ENCODE results near the gene GDF15.
"Not testable (repeated sequence)": the region's sequence is repeated elsewhere in the genome, so short reads cannot be mapped to it uniquely, and the experiment has no call there.

Gene GDF15

DNA sequence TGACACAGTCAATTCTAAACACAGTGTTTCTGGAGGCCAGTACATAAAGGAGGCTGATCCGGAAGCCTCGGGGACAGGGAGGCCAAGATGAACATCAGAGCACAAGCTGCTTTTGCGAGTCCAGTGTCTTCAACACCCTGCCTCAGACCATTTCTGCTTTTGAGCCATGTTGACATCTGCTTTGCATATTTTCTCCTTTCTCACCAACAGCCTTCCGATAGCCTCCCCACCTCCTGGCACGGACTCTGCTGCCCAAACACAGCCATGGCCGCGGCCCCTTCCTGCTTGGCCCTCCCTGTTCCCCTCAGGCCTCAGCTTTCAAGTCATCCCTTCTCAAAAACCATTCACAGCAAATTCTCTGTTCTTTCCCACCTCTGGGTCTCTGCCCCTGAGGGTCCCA is 7.9 kb downstream of the GDF15 start:
- peak; percentile 3 for DNase-seq

DNA sequence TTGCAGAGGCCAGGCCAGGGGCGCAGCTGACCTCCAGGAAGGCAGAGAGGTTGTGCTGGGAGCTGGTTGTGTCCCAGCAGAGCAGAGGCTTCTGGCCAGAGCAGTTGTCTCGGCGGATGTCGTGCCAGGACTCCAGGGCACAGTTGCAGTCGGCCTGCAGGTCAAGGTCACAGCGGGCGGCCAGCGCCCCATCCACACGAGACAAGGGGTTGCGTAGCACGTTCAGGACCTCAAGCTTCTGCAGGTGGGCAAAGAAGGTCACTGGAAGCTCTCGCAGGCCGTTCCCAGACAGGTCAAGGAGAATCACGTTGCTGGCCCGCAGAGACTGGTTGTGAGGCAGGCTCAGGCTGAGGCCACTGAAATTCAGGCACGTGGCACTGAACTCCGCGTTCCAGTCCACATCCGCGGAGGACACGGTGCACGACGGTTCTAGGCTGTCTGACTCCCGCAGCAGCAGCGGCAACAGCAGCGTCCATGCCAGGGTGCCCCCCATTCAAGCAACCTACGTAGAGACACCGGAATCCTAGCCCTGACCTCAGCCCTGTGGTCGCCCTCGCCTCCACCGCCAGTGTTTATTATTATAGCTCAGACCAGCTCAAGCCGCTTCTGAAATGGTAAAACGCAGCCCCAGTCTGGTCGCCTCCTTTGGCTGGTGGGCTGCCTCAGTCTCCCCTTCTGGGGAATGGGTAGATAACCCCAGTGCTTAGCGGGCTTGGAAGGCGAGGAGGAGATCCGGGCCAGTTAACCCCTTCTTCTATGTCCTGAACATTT is 10.7 kb downstream of the GDF15 start:
- DNase-seq: no peak

GRCh38 chr19:18397242-18398202 is 11.6 kb downstream of the GDF15 start, which contains the start of gene LRRC25:
TSS of gene LRRC25 (minus strand) at chr19:18397622. CDS start at chr19:18396963, 659 bp downstream.
- DNase-seq: peak; percentile 4

DNA sequence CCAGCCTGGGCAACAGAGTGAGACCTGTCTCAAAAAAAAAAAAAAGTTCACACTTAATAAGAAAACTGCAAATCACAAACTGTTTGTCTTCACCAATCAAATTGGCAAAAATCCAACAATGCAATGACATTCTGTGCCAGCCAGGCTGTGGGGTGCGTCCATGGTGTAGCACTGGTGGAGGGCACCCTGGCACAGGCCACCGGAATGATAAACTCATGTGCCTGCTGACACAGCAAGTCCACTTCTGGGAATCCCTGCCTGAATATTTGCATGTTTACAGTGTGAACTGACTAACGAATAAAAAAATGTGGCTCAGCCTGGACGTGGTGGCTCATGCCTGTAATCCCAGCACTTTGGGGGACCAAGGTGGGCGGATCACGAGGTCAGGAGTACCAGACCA is 13.1 kb downstream of the GDF15 start:
- DNase-seq: no peak

- peak; percentile 24 for DNase-seq
These were observed 15.7 kb downstream of the GDF15 start for GRCh38 chr19:18401580-18402112.

GRCh38 chr19:18402455-18403248 is 16.7 kb downstream of the GDF15 start:
- DNase-seq: not testable (repeated sequence)

DNA sequence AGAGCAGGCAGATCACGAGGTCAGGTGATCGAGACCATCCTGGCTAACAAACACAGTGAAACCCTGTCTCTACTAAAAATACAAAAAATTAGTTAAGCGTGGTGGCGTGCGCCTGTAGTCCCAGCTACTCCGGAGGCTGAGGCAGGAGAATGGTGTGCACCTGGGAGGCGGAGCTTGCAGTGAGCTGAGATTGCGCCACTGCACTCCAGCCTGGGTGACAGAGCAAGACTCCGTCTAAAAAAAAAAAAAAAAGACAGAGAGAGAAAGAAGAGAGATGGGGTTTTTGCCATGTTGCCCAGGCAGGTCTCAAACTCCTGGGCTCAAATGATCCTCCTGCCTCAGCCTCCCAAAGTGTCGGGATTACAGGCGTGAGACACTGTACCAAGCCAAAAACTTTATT is 19.8 kb downstream of the GDF15 start:
- not testable (repeated sequence) for DNase-seq

DNA sequence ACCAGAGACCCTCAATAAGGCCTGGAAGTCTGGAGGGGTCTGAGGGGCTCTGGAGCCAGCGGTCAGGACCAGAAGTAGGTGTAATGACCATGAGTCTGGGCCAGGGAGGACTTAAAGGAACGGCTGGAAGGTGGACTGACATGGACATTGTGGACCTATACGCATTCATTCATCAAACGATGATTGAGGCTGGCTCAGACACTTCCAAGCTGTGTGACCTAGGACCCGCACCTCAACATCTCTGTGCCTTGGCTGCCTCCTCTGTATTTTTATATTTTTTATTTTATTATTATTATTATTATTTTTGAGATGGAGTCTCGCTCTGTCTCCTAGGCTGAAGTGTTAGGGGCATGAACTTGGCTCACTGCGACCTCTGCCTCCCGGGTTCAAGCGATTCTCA is 20.8 kb downstream of the GDF15 start:
- DNase-seq: no peak

- DNase-seq: no peak
These were observed 22.1 kb downstream of the GDF15 start for GRCh38 chr19:18408053-18408476.

GRCh38 chr19:18412610-18413239 is 26.8 kb downstream of the GDF15 start:
- DNase-seq: no peak

DNA sequence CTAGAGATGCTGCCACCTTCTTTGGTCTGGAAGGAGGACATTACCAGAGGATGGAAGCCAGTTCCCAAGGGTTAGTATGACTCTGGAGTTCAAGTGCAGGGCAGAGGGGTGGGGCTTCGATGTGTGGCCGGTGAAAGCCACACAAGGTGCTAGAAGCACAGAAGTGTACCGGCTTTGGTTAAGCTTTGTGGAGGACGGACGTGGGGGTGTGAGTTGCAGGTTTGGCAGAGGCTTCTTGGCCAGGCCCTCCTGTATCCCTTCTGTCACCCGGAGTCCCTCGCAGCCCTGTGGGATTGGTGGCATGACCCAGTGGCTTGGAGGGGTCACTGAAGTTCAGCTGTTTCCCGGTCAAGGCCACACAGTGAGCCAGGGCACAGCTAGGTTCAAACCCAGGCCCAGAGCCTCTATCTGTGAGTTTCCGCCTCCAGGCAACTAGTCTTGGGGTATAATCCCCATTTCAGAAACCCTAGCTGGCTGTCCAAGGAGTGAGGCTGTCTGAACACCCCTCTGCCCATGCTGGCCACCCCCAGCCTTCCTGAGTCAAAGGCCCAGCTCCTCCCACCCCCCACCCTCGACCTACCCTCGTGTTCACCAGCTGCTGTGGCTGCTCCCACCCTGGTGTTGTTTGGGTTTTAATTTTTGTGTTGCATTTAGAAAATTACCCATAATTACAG is 28.7 kb downstream of the GDF15 start:
- no peak for DNase-seq

DNA sequence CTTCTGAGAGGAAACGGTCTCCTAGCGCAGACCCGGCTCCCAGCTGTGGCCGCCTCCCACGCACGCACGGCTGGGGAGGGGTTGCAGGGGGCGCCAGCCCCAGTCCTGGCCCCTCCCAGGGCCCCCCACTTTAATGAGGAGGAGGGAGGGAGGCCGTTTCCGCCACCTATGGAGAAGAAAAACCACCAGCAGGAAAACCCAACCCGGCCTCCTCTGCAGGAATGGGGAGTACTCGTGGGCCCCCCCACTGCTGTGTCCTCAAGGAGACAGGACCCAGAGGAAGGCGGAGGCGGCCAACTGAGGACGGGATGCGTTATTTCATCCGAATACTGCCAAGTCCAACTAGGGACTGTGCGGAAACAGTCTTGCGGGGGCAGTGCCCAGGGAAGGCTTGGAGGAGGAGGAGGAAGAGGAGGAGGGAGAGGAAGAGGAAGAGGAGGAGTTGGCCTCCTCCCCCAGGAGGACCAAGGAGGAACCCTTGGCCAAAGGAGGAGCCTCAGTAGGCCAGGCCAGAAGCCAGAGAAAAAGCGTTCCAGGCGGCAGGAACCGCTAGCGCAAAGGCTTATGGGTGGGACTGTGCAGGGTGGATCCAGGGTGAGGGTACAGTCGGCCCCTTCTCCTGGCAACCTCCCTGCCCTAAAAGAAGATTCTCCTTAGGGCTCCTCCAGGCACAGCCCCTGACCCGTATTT is 29.4 kb downstream of the GDF15 start:
- peak; percentile 28 for DNase-seq

- DNase-seq: peak; percentile 50
These were observed 30.9 kb downstream of the GDF15 start for GRCh38 chr19:18416778-18417249.

DNA sequence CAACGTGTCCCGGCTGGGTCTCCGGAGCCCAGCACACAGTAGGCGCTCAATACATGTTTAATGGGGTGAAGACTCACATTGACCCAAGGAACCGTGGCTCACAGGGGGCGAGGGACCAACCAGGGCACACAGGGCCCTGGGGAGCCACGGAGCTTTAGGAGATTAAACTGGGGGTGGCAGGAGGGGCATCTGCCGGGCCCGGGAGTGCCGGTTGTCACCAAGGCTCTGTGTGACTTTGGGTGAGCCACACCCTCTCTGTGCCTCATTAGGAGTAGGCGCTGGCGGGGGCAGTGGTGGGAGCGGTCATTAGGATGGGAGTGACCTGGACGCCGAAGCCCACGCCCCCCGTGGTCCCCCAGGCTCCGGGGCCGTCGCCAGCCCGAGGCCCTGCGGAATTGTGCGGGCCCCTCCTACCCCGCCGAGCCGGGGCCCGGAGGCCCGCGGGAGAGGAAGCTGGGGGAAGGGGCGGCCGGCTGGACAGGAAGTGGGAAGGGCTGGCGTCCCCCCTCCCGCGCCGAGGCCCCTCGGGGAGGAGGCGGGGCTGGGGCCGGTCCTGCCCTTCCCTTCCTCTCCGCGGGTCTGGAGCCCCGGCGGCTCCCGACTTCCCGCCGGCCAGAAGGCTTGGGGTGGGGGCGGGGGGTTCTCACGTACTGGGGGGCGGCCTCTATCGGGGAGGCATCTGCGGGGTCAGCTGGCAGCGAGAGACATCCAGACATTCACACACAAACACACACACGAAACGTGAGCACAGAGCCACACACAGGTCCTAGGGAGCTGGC is 31.5 kb downstream of the GDF15 start:
- peak; percentile 17 for DNase-seq

DNA sequence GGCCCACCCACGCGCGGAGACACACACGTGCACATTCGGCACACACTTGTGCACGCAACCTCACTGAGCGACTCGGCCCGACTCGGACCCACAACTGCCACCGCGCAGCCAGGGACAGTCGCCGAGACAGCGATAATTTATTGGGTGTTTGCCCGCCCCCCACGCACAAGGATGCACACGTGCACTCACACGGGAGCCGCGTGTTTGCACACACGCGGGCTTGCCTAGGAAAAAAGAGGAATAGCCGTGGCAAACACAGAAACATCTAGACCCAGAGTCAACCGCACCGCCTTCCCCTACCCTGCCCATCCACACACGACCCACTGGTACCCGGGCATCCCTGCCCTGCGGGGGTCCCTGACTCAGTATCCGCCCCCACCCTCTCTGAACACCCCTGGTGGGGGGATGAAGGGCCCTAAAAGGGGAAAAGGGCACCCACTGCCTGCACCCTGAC is 32.1 kb downstream of the GDF15 start:
- DNase-seq: peak; percentile 13

GRCh38 chr19:18418483-18419194 is 32.7 kb downstream of the GDF15 start:
- DNase-seq: no peak

DNA sequence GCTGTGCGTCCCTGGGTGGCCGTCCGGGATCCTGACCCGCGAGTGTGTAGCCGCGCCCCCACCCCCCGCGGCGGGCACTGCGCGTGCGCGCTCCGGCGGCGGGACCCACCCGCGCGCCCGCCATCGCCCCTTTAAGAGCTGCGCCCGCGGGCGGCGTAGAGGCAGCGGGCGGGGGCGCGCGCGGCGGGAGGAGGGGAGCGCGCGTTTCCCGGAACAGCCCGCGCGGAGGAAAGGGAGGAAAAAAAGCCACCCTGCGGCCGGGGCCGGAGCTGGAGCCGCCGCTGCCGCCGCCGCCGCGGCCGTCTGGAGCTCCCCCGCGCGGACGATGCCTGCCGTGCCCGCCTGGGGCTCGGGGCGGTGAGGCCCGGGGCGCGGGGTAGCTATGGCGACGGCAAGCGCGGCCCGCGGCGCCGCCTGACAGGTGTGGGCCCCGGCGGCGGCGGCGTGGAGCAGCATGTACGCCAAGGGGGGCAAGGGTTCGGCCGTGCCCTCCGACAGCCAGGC is 33.3 kb downstream of the GDF15 start, which contains the start of gene SSBP4:
Gene SSBP4 (plus strand): TSS at position 204 of the 504 bp plus-strand sequence. CDS start 251 bp downstream, at position 455.
- peak; percentile 63 for DNase-seq

GRCh38 chr19:18419699-18420460 is 33.9 kb downstream of the GDF15 start:
- DNase-seq: no peak

All from midbrain (tissue), 1 donor.